ENCODE measurements around the gene APOA1.

Gene APOA1

DNA sequence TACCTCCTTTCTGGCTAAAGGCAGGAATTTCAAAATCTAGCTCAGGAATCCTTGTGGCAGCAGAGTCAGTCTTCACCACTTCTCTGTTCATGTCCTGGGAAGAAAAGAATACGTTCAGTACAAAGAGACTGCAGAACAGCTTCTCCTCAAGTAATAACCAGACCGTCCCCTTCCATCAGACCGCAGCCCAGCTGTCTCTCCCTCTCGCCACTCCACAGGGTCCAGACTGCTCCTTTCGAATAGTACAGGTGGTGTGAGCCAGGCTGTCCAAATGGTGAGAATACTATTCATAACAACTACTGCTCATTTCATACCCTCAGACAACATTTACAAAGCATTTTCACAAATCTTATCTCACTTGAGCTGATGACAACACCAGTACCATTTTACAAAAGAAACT lies 50.5 kb downstream of the APOA1 start:
- DNase-seq, result no peak

DNA sequence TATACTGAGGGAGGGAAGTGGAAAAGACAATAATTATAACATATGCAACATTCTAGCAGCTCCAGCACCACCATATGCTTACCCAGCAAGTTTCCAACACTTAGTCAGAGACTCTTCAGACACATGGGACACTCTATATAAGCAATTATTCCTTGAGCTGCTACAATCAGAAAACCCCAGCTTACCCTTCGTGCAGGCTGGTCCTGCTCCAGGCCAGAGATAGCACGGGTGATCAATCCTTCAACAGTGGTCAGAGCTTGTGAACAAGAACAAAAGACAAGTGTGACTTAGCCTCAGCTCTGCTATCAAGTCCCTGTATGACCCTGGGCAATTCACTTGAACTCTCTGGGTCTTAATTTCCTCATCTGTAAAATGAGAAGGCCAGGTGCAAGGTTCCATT lies 51.1 kb downstream of the APOA1 start:
- no peak for DNase-seq
